Left forelimb (tissue), 1 donor: Measurements from ENCODE around the gene NACC2.

Source experiments
- DNase-seq: peaks from one replicate; pipeline ENCODE4 v3.0.0-alpha.2; 2018; ENCODE audit warnings: low spot score

The NACC2 gene

DNA sequence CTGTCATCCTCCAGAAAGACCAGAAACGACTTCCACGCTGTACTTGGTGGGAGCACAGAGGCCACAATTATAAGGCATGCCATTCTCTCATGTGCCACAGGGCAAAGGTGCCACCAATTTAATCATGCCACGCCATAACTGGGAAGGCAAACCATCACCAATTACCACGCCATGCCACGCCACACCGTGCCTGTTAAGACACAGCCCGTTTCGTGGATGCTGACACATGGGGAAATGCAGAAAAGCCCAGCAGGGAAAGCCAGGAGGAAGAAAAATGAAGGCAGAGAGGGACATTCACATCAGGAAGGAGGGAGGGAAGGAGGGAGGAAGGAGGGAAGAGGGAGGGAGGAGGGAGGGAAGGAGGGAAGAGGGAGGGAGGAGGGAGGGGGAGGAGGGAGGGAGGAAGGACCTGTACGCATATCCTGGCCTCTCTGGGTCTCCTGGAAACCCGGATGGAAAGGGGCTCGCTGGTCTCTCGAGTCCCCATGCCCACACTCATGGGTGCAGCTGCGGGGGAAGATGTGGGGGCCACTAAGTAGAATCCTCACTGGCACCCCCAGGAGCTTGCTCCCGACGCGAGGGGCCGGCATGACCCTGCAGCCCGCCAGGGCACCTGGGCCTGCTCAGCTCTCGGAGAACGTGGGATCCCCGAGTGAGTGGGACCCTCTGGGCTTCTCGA, 72.2 kb downstream of the NACC2 start:
- no peak for DNase-seq

DNA sequence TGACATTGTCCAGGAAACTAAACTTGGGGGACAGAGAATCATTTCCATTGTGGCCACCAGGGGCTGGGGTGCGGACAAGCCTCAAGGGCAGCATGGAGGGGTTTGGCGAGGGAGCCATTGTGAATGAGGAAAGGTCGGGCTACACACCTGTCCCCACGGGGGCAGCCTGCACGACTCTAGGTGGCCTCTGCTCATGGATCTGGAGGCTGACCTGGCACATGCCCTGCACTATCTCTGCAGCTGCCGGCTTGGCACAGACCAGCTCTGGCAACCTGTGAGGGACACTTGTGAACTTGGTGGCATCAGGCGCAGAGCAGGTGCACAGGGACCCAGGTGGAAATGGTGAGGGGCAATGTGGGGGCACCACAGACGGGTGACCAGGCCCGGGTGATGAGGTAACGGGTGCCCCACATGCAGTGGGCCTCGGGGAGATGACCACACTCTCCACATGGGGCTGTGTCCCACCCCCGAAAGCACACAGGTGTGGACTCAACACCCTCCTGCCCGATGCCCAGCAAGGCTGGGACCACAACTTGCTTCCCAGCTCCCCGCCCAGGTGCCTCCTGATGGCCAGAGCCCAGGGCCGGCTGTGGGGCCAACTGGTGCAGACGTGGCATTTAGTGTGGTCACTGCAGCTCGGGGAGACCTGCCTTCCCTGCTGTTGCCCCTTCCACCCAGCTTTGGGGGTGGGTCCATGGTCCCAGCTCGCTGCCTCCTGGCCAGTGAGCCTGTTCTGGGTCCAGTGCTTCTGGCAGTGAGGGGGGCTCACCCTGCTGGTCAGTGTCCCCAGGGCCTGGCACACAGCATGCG, 73.0 kb downstream of the NACC2 start:
- peak; percentile 61 for DNase-seq

GRCh38 chr9:136021171-136021871, 73.8 kb downstream of the NACC2 start:
- no peak for DNase-seq

DNA sequence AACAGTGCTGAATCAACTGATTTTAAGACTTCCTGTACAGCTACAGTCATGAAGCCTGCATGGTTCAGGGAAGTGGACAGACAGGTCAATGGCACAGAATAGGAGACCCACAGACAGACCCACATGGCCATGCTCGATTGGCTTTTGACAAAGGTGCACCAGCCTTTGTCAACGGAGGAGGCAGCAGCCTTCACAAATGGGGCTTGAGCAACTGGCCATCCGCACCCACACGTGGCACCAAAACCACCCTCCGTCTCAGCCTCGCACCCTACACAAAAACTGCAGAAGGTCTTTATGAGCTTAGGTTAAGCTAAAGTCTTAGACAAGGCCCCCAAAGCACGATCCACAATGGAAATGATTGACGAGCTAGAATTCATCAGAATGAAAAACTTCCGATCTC, 74.4 kb downstream of the NACC2 start:
- DNase-seq, result no peak

DNA sequence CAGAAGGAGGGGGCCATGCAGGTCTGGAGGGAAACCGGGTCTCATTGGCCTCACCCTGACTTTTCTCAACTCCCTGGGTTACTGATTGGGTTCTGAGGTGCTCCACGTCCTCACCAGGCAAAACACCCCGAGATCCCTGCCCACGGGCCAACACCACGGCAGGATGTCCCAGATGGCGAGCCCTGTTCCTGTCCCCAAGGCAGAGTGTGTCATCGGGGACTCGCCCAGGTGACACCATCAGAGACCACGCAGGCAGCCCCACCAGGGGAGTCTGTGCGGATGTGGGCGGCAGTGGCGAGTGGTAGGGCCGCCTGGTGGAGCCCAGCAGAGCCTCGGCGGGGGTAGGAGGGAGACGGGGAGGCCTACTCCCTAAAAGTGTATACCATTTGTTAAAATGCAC, 74.9 kb downstream of the NACC2 start:
- peak; percentile 44 for DNase-seq

DNA sequence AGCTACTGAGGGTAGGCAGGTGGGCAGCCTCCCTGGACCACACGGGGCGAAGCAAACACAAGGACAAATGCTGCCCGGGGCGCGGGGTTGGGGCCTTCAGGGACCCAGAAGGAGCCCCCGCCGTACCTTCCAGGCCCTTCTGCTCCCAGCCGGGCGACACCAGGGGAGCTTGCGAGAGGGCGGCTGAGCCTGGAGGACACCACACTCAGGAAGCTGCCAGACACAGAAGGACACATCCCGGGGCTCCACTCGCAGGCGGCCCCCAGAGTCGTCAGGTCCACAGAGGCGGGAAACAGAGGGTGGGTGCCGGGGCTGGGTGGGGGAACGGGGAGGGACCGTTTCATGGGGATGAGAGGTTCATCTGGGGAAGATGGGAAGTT, 75.4 kb downstream of the NACC2 start:
- no peak for DNase-seq

GRCh38 chr9:136019041-136019680, 75.9 kb downstream of the NACC2 start:
- peak; percentile 63 for DNase-seq

GRCh38 chr9:136018257-136019031, 76.6 kb downstream of the NACC2 start:
- DNase-seq, result peak; percentile 61

GRCh38 chr9:136017289-136018190, 77.5 kb downstream of the NACC2 start:
- DNase-seq, result peak; percentile 62

GRCh38 chr9:136016572-136017288, 78.4 kb downstream of the NACC2 start:
- DNase-seq, result peak; percentile 67

- peak; percentile 42 for DNase-seq
Measured at GRCh38 chr9:136015656-136016571, 79.2 kb downstream of the NACC2 start.

GRCh38 chr9:136014924-136015633, 80.0 kb downstream of the NACC2 start:
- peak; percentile 49 for DNase-seq

DNA sequence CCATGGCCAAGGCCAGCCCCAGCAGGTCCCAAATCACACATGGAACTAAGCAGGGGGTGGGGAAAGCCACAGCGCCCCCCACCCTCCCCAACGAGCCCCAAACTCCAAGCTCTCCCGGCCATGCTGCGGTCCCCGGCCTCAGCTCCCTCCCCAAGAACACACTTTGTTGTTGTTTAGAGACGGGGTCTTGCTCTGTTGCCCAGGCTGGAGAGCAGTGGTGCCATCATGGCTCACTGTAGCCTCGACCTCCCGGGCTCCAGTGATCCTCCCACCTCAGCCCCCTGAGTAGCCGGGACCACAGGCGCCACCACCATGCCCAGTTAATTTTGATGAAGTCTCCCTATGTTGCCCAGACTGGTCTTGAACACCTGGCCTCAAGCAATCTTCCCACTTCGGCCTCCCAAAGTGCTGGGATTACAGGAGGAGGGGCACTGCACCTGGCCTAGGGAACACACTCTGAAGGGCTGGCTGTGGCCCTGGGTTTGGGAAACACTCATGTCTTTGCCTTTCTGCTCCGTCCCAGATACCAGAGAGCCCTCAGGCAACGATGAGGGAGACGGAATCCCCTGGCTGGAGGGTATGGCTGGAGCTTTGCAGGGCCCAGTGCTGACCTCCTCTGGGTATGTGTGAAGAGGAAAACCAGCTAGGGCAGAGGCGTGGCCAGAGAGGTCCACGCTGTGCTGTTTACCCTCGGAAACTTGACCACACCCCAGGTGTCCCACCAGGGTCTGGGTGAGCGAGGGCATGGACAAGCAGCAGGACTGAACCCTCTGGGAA, 80.8 kb downstream of the NACC2 start:
- peak; percentile 59 for DNase-seq

- DNase-seq, result no peak
Measured at GRCh38 chr9:136013524-136014034, 81.5 kb downstream of the NACC2 start.

DNA sequence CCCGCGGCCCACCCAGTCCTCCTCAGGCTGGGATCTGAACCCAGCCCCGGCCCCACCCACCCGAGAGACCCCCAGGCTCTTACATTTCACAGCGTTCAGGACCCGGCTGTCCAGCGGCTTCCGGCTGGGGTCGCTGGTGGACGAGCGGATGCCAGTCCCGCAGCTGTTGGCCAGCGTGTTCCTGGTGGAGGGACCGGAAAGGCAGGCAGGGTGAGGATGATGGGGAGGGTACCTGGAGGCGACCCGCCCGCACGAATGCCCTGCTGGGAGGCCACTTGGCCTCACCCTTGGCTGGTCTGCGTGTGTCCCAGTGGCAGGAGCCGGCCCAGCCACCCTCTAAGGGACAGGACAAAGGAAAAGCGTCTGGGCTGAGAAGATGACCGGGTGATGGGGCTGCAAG, 82.0 kb downstream of the NACC2 start:
- no peak for DNase-seq

GRCh38 chr9:136012651-136013050, 82.4 kb downstream of the NACC2 start:
- no peak for DNase-seq
